ENCODE data around the gene TARS3. TPM values are rescaled to one million over a fixed set of nuclear protein-coding genes. Genes with fewer than 3 reads are reported as not detected.
A peak's percentile ranks its signal among the peaks of the same experiment; 100 is the strongest.

The TARS3 gene
- total RNA-seq, 1 experiment from 2014 or later = 3.8 TPM

DNA sequence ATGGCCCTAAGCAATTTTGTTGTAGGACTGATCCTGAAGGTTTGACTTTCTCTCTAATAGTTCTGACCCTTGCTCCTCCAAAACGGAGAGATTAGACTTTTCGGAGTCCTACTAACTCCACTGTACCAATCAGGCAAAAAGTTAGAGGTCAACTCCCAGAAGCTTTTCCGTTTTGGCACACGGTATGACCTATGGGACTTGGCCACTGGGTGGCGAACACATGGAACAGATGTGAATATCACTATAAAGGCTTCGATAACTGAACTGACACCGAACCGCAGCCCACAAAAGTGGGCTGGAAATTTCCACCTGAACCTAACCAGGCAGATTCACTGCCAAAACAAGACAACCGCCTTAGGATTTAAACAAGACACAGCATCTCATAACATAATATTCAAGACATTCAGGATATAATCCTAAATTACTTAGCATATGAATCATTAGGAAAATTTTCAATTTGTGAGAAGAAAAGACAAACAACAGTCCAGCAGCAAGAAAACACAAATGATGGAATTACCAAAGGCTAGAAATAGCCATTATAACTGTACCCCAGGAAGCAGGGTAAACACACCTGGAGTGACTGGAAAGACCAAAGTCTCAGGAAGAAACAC lies 59.9 kb downstream of the TARS3 start:
- no TSS peak for BruUV-seq (replicated peaks)
- intact Hi-C loops (cut with micrococcal nuclease; ENCODE audit: unreplicated experiment) = no loop called here
- TF ChIP-seq, protein P1, sequence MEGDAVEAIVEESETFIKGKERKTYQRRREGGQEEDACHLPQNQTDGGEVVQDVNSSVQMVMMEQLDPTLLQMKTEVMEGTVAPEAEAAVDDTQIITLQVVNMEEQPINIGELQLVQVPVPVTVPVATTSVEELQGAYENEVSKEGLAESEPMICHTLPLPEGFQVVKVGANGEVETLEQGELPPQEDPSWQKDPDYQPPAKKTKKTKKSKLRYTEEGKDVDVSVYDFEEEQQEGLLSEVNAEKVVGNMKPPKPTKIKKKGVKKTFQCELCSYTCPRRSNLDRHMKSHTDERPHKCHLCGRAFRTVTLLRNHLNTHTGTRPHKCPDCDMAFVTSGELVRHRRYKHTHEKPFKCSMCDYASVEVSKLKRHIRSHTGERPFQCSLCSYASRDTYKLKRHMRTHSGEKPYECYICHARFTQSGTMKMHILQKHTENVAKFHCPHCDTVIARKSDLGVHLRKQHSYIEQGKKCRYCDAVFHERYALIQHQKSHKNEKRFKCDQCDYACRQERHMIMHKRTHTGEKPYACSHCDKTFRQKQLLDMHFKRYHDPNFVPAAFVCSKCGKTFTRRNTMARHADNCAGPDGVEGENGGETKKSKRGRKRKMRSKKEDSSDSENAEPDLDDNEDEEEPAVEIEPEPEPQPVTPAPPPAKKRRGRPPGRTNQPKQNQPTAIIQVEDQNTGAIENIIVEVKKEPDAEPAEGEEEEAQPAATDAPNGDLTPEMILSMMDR (IDR thresholded peaks at IDR 0.05; ENCODE audit: unreplicated experiment) = peak; percentile 21
- no peaks in the 10 kb centered on the region for H3K4me1 Mint-ChIP-seq (ENCODE audit: low read depth, unreplicated experiment)
- no peaks in the 10 kb centered on the region for H3K9me3 Mint-ChIP-seq (ENCODE audit: low read depth, unreplicated experiment)
- H3K36me3 Mint-ChIP-seq (ENCODE audit: insufficient read depth, unreplicated experiment) = no peaks in the 10 kb centered on the region
- no peaks in the 10 kb centered on the region for H3K27me3 Mint-ChIP-seq (ENCODE audit: unreplicated experiment)
- H3K4me3 Mint-ChIP-seq (ENCODE audit: low read depth, unreplicated experiment) = no peak overlapping the region
- CTCF ChIA-PET = no interaction called here
- DNase-seq = no peak
- H3K27ac Mint-ChIP-seq (ENCODE audit: unreplicated experiment) = no peak overlapping the region

DNA sequence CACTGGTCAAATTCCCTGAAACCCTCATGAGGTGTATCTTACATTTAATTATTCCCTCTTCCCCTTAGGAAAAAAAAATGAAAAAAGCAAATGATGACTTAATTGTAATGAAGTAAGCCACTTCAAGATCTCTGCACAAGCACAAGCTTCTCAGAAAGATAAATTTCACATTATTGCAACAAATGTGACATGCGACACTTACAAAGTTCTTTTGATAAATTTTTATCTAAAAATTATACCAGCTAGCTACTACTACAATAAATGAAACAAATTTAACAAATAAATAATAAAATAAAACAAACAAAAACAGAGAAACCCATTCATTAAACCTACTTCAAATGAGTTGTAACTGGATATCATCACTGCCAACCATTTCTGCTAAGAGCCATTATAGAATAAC lies 62.1 kb downstream of the TARS3 start:
- Mint-ChIP-seq H3K4me1 (ENCODE audit: low read depth, unreplicated experiment) (no peaks in the 10 kb centered on the region), H3K4me3 (ENCODE audit: low read depth, unreplicated experiment) (no peak overlapping the region), H3K27me3 (ENCODE audit: unreplicated experiment) (no peaks in the 10 kb centered on the region), H3K9me3 (ENCODE audit: low read depth, unreplicated experiment) (no peaks in the 10 kb centered on the region), H3K27ac (ENCODE audit: unreplicated experiment) (no peak overlapping the region), H3K36me3 (ENCODE audit: insufficient read depth, unreplicated experiment) (no peaks in the 10 kb centered on the region)
- TF ChIP-seq, protein P1 (IDR thresholded peaks at IDR 0.05; ENCODE audit: unreplicated experiment) = no peak
- DNase-seq = no peak
- CTCF ChIA-PET = no interaction called here
- intact Hi-C loops (cut with micrococcal nuclease; ENCODE audit: unreplicated experiment) = no loop called here
- no TSS peak for BruUV-seq (replicated peaks)

DNA sequence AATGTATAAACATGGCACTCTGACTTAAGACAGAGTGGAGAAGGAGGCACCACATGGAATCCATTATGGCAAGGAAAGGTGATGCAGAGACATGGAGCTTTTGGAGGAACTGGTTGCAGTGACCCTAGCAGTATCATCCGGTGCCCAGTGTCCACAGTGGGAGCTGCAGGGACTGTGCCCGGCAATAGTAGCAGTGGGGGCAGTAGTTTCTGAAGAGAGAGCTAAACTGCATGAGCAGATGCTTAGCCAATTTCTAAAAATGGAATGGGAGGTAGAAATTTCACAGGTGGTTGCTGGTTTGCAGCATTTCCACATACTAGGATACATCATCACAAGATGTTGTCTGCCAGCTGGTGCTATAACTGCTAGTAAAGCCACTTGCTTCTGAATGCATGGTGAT lies 64.3 kb downstream of the TARS3 start:
- Mint-ChIP-seq H3K4me1 (ENCODE audit: low read depth, unreplicated experiment) (no peaks in the 10 kb centered on the region), H3K4me3 (ENCODE audit: low read depth, unreplicated experiment) (no peak overlapping the region), H3K27me3 (ENCODE audit: unreplicated experiment) (no peaks in the 10 kb centered on the region), H3K36me3 (ENCODE audit: insufficient read depth, unreplicated experiment) (no peaks in the 10 kb centered on the region), H3K27ac (ENCODE audit: unreplicated experiment) (no peak overlapping the region), H3K9me3 (ENCODE audit: low read depth, unreplicated experiment) (no peaks in the 10 kb centered on the region)
- TF ChIP-seq, protein P1 (IDR thresholded peaks at IDR 0.05; ENCODE audit: unreplicated experiment) = no peak
- CTCF ChIA-PET = no interaction called here
- no TSS peak for BruUV-seq (replicated peaks)
- intact Hi-C loops (cut with micrococcal nuclease; ENCODE audit: unreplicated experiment) = no loop called here
- DNase-seq = no peak

DNA sequence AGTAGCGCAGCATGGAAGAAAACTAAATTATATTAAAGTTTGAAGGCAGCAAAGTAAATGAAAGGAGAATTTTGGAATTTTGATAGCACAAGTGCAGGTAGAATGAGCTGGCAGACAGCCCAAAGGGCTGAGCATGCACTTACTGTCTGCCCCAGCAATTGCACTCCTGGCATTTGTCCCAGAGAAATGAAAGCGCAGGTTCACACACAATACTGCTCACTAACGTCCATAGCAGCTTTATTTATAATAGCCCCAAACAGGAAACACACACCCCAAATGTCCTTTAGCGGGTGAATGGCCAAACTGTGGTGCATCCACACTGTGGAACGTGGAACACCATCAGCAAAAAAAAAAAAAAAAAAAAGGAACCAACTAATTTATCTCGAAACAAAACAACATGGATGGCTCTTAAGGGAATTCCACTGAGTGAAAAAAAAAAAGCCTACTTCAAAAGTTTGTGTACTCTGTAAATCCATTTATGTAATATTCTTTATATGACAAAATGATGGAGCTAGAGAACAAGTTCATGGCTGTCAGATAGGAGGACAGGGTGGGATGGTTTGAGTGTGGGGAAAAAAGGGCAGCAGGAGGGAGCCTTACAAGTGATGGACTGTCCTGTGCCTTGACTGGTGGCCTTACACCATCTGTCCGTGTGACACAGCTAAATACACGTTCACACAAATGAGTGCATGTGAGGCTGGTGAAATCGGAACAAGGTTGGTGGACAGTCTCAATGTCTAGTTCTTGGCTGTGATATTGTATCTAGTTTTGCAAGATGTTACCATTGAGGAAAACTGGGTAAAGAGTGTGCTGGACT lies 66.1 kb downstream of the TARS3 start:
- CTCF ChIA-PET = no interaction called here
- H3K9me3 Mint-ChIP-seq (ENCODE audit: low read depth, unreplicated experiment) = no peaks in the 10 kb centered on the region
- no peak overlapping the region for H3K4me3 Mint-ChIP-seq (ENCODE audit: low read depth, unreplicated experiment)
- no peaks in the 10 kb centered on the region for H3K4me1 Mint-ChIP-seq (ENCODE audit: low read depth, unreplicated experiment)
- no peaks in the 10 kb centered on the region for H3K27me3 Mint-ChIP-seq (ENCODE audit: unreplicated experiment)
- BruUV-seq (replicated peaks) = no TSS peak
- DNase-seq = no peak
- no peaks in the 10 kb centered on the region for H3K36me3 Mint-ChIP-seq (ENCODE audit: insufficient read depth, unreplicated experiment)
- H3K27ac Mint-ChIP-seq (ENCODE audit: unreplicated experiment) = no peak overlapping the region
- intact Hi-C loops (cut with micrococcal nuclease; ENCODE audit: unreplicated experiment) = no loop called here
- TF ChIP-seq, protein P1 (IDR thresholded peaks at IDR 0.05; ENCODE audit: unreplicated experiment) = no peak

All from Calu3 (cell line).